HUES6 (cell line): ENCODE data around the gene EXOSC10.
A peak's percentile ranks its signal among the peaks of the same experiment; 100 is the strongest.
"Not testable (repeated sequence)": the region's sequence is repeated elsewhere in the genome, so short reads cannot be mapped to it uniquely, and the experiment has no call there.

Source experiments
- H3K27ac ChIP-seq: 2 replicates; pipeline ENCODE4 v1.7.0; 2013; ENCODE audit warnings: low read depth, mild to moderate bottlenecking, low read length, inconsistent platforms
- H3K27me3 ChIP-seq: 2 replicates; pipeline ENCODE4 v1.6.1; 2013; ENCODE audit warnings: low read length; ENCODE audit not compliant: control insufficient read depth, insufficient read depth
- H3K36me3 ChIP-seq: 2 replicates; pipeline ENCODE4 v1.6.1; 2013; ENCODE audit warnings: low read length; ENCODE audit not compliant: control insufficient read depth, insufficient read depth
- H3K4me1 ChIP-seq: 2 replicates; pipeline ENCODE4 v1.6.1; 2013; ENCODE audit warnings: low read length; ENCODE audit not compliant: control insufficient read depth, insufficient read depth
- H3K4me3 ChIP-seq: 2 replicates; pipeline ENCODE4 v1.5.1; 2013; ENCODE audit warnings: low read depth, low read length
- H3K9ac ChIP-seq: one replicate; pipeline ENCODE4 v1.6.1; 2013; ENCODE audit warnings: mild to moderate bottlenecking, low read length
- H3K9me3 ChIP-seq: 2 replicates; pipeline ENCODE4 v1.6.1; 2013; ENCODE audit warnings: low read depth, low read length; ENCODE audit not compliant: control insufficient read depth, insufficient read depth

Gene EXOSC10

DNA sequence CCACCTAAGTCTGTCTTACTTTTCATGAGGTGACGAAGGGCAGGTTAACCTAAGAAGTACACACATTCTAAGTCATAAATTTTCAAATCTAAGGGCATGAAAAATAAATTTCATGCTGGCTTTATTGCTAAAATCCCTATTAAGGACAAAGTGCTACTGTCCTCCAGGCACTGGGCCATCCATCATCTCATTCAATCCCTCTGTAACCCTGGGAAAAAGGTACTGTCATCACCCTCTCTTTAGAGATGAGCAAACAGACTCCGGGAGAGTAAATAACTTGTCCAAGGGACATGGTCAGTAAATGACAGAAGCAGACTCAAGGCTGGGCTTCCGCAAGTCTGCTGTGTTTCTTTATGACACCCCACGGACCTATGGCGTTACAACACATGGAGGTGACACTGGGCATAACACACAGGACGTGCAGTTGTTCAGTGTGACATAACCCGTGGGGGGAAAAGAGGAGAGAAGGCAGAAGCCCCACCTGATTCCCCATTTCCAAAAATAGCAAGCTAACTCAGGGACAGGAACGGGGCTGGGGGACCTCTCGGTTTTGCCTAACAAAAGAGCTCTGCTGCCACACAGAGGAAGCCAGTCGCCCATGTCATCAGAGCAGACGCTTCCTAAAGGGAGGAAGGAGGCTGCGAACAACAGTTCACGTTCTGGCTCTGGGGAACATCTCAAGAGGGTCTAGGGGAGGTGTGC, 27.3 kb downstream of the EXOSC10 start:
- Histone ChIP-seq H3K9ac (no peak overlapping the region), H3K4me3 (no peak overlapping the region), H3K27ac (no peak overlapping the region), H3K27me3 (no peaks in the 10 kb centered on the region), H3K4me1 (no peaks in the 10 kb centered on the region), H3K9me3 (no peaks in the 10 kb centered on the region), H3K36me3 (peaks cover 95% of the 10 kb centered on the region)

DNA sequence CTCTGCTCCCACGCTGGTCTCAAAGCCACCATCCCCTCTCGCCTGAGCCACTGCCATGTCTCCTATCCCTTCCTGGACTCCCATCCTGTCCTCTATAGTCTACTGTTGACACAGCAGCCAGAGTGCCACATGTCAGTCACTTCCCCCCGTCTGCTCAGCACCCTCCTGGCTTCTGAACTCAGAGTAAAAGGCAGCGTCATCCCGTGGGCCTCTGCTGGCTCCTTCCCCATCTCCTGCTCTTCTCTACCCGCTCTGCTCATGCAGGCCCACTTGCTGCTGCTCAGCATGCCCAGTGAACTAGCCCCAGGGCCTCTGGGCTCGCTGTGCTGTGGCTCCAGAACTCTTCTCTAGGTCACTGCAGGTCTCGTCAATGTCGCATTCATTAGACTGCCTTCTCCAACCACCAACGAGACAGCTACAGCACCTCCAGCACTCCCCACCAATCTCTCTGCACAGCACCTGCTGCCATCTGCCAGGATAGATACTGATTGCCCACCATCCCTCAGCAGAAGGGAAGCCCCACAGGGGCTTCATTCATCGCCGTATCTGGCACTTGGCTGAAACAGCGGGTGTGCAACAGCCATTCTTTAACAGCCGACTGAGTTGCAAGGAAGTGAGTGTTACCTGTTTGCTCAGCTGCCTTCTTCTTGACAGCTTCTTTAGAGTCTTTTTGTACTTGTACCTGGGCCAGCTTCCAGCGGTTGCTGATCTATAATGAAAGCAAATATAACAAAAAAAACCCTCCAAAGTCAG, 28.0 kb downstream of the EXOSC10 start:
- no peaks in the 10 kb centered on the region for H3K4me1 ChIP-seq
- no peak overlapping the region for H3K27ac ChIP-seq
- H3K36me3 ChIP-seq = peaks cover 92% of the 10 kb centered on the region
- H3K9me3 ChIP-seq = no peaks in the 10 kb centered on the region
- no peaks in the 10 kb centered on the region for H3K27me3 ChIP-seq
- H3K4me3 ChIP-seq = no peak overlapping the region
- no peak overlapping the region for H3K9ac ChIP-seq

DNA sequence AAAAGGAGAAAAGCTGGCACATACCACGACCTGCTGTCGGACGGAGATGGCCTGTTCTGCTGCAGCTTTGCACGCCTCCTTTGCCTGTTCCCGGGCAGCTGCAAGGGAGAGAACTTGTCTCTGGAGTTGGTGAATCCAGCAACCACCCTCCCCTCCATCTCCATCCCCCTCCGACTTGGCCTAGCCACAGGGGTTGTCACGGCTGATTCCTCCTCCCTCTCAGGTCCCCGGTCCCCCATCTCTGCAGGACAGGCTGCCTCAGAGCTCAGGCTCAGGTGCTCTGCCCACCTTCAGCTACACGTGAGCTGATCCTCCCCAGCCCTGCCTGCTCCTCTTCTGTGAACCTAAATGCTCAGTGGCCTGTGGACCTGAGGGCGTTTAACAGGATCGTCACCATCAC, 28.8 kb downstream of the EXOSC10 start:
- H3K27ac ChIP-seq = no peak overlapping the region
- H3K4me1 ChIP-seq = no peaks in the 10 kb centered on the region
- H3K27me3 ChIP-seq = no peaks in the 10 kb centered on the region
- no peak overlapping the region for H3K4me3 ChIP-seq
- H3K9ac ChIP-seq = no peak overlapping the region
- H3K9me3 ChIP-seq = no peaks in the 10 kb centered on the region
- peaks cover 92% of the 10 kb centered on the region for H3K36me3 ChIP-seq

DNA sequence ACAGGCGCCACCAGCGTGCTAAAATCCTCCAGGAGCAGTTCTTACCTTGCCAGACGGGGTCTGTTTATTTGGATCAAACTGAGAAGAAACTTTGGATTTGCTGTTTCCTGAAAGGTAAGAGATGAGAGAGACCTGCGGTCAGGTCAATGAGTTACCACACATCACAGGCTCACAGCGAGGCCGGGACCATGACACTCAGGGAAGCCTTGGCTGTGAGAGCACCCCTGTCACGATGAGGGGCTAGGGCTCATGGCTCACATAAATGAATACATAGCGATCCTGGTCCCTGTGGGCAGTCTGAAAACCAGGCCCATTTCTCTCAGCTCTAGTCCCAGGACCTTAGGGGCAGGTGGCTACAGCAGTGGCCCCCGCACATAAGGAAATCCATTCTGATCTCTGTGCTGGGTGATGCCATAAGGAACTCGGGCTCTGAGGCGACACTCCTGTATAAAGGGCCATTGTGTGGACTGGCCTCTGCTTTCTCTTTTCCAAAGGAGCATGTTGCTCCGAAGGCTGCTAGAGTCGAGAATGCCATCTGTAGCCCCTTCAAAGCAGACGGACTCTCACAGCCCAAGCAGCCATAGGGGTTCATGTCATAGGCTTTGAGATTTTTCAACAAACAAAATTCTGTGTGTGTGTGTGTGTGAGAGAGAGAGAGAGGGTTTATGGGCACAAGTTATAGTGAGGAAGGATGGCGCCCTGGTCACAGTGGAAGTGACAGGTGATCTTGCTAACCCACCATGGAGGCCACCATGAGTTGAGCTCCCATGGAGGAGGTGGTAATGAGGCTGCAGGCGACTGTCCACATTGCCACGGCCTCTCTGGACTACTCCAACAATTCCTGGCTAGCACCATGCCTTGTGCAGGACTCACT, 30.8 kb downstream of the EXOSC10 start:
- Histone ChIP-seq H3K4me1 (no peaks in the 10 kb centered on the region), H3K9ac (peak overlapping the region; percentile 24), H3K27me3 (no peaks in the 10 kb centered on the region), H3K9me3 (no peaks in the 10 kb centered on the region), H3K27ac (no peak overlapping the region), H3K36me3 (peaks cover 86% of the 10 kb centered on the region), H3K4me3 (no peak overlapping the region)

GRCh38 chr1:11067716-11068599, 31.7 kb downstream of the EXOSC10 start:
- no peak overlapping the region for H3K9ac ChIP-seq
- H3K9me3 ChIP-seq = no peaks in the 10 kb centered on the region
- no peaks in the 10 kb centered on the region for H3K4me1 ChIP-seq
- no peaks in the 10 kb centered on the region for H3K27me3 ChIP-seq
- H3K36me3 ChIP-seq = peaks cover 83% of the 10 kb centered on the region
- H3K27ac ChIP-seq = no peak overlapping the region
- no peak overlapping the region for H3K4me3 ChIP-seq

GRCh38 chr1:11065796-11066195, 33.9 kb downstream of the EXOSC10 start:
- Histone ChIP-seq H3K27ac (no peak overlapping the region), H3K9ac (no peak overlapping the region), H3K27me3 (no peaks in the 10 kb centered on the region), H3K4me1 (peaks cover 3% of the 10 kb centered on the region; the same call in 1 of the 2 replicates), H3K4me3 (no peak overlapping the region), H3K36me3 (peaks cover 70% of the 10 kb centered on the region), H3K9me3 (no peaks in the 10 kb centered on the region)

DNA sequence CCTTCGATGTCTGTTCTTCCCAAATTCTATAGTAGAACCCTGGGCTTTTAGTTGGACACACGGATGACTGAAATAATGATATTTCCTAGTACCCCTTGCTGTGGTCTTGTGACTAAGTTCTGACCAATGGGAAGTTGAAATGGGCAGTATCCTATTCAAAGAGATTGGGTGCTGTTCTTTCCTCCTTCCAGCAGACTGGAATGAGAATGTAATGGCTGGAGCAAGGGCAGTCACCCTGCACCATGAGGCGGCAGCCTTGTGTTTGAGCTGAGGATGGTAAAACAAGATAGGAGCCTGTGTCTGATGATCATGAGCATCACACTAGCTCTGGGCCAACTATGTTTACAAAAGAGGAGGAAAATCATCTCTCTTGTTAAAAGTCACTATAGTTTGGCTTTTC, 34.7 kb downstream of the EXOSC10 start:
- Histone ChIP-seq H3K27me3 (no peaks in the 10 kb centered on the region), H3K4me1 (peaks cover 5% of the 10 kb centered on the region; the same call in 1 of the 2 replicates), H3K4me3 (no peak overlapping the region), H3K9me3 (no peaks in the 10 kb centered on the region), H3K27ac (no peak overlapping the region), H3K36me3 (peaks cover 61% of the 10 kb centered on the region), H3K9ac (no peak overlapping the region)

GRCh38 chr1:11063937-11064537, 35.6 kb downstream of the EXOSC10 start:
- not testable (repeated sequence) for H3K27ac ChIP-seq, H3K4me3 ChIP-seq, H3K9me3 ChIP-seq, H3K27me3 ChIP-seq, H3K4me1 ChIP-seq, H3K9ac ChIP-seq
- peaks cover 52% of the 10 kb centered on the region for H3K36me3 ChIP-seq

- Histone ChIP-seq H3K27me3 (no peaks in the 10 kb centered on the region), H3K9me3 (no peaks in the 10 kb centered on the region), H3K36me3 (peaks cover 43% of the 10 kb centered on the region), H3K27ac (no peak overlapping the region), H3K9ac (no peak overlapping the region), H3K4me3 (no peak overlapping the region), H3K4me1 (peaks cover 10% of the 10 kb centered on the region)
These were observed 36.7 kb downstream of the EXOSC10 start for GRCh38 chr1:11062965-11063401.
